ENCODE data around the gene COP1.

COP1 gene

GRCh38 chr1:176174108-176174507 is 33.0 kb downstream of the COP1 start:
- peaks cover 32% of the 10 kb centered on the region for H3K4me1 Mint-ChIP-seq

GRCh38 chr1:176172215-176172614 is 34.9 kb downstream of the COP1 start:
- Mint-ChIP-seq H3K27ac (no peak overlapping the region), H3K36me3 (peaks cover 70% of the 10 kb centered on the region), H3K4me1 (peaks cover 17% of the 10 kb centered on the region), H3K9me3 (no peaks in the 10 kb centered on the region), H3K4me3 (no peak overlapping the region)
- no peak for ATAC-seq
- no peak for DNase-seq (ENCODE audit: low spot score in 2 of 2)

More at GRCh38 chr1:176174108-176174507, 33.0 kb downstream of the COP1 start:
- DNase-seq (ENCODE audit: low spot score in 2 of 2), result no peak
- no peak overlapping the region for H3K27ac Mint-ChIP-seq
- peaks cover 88% of the 10 kb centered on the region for H3K36me3 Mint-ChIP-seq
- no peak for ATAC-seq
- H3K9me3 Mint-ChIP-seq, result no peaks in the 10 kb centered on the region
- H3K4me3 Mint-ChIP-seq, result no peak overlapping the region

- no peak for DNase-seq (ENCODE audit: low spot score in 2 of 2)
- no peak for ATAC-seq
- H3K4me1 Mint-ChIP-seq, result peaks cover 29% of the 10 kb centered on the region
- H3K9me3 Mint-ChIP-seq, result no peaks in the 10 kb centered on the region
- no peak overlapping the region for H3K27ac Mint-ChIP-seq
- H3K36me3 Mint-ChIP-seq, result peaks cover 47% of the 10 kb centered on the region
- H3K4me3 Mint-ChIP-seq, result no peak overlapping the region
Measured at GRCh38 chr1:176167210-176167609, 39.9 kb downstream of the COP1 start.

- DNase-seq (ENCODE audit: low spot score in 2 of 2) (no peak), ATAC-seq (no peak)
- Mint-ChIP-seq H3K36me3 (peaks cover 46% of the 10 kb centered on the region), H3K27ac (no peak overlapping the region), H3K4me3 (no peak overlapping the region), H3K9me3 (no peaks in the 10 kb centered on the region), H3K4me1 (peaks cover 30% of the 10 kb centered on the region)
Measured at GRCh38 chr1:176165573-176165972, 41.5 kb downstream of the COP1 start.

- peaks cover 49% of the 10 kb centered on the region for H3K36me3 Mint-ChIP-seq
- peaks cover under 1% of the 10 kb centered on the region for H3K9me3 Mint-ChIP-seq
- DNase-seq (ENCODE audit: low spot score in 2 of 2) (peak in 1 of 2 donors; percentile 53), ATAC-seq (peak; percentile 98)
- H3K4me1 Mint-ChIP-seq, result peaks cover 43% of the 10 kb centered on the region
- peak overlapping the region; percentile 48 for H3K27ac Mint-ChIP-seq
- H3K4me3 Mint-ChIP-seq, result no peak overlapping the region
Measured at GRCh38 chr1:176164014-176164678, 42.9 kb downstream of the COP1 start.

- ATAC-seq, result peak; percentile 50
- peak overlapping the region; percentile 75 for H3K27ac Mint-ChIP-seq
- H3K36me3 Mint-ChIP-seq, result peaks cover 77% of the 10 kb centered on the region
- peaks cover 12% of the 10 kb centered on the region for H3K9me3 Mint-ChIP-seq
- no peak for DNase-seq (ENCODE audit: low spot score in 2 of 2)
- H3K4me3 Mint-ChIP-seq, result no peak overlapping the region
- peaks cover 33% of the 10 kb centered on the region for H3K4me1 Mint-ChIP-seq
Measured at GRCh38 chr1:176159993-176160392, 47.1 kb downstream of the COP1 start.

GRCh38 chr1:176157995-176158394 is 49.1 kb downstream of the COP1 start:
- Mint-ChIP-seq H3K4me1 (peaks cover 23% of the 10 kb centered on the region), H3K36me3 (peaks cover 77% of the 10 kb centered on the region), H3K9me3 (peaks cover 14% of the 10 kb centered on the region), H3K4me3 (no peak overlapping the region), H3K27ac (no peak overlapping the region)
- DNase-seq (ENCODE audit: low spot score in 2 of 2), result no peak
- no peak for ATAC-seq

GRCh38 chr1:176149939-176150807 is 56.9 kb downstream of the COP1 start:
- Mint-ChIP-seq H3K27ac (no peak overlapping the region), H3K4me1 (peaks cover 6% of the 10 kb centered on the region), H3K9me3 (peaks cover 5% of the 10 kb centered on the region), H3K4me3 (no peak overlapping the region), H3K36me3 (peaks cover 58% of the 10 kb centered on the region)
- DNase-seq (ENCODE audit: low spot score in 2 of 2) (no peak), ATAC-seq (no peak)

GRCh38 chr1:176144526-176144925 is 62.6 kb downstream of the COP1 start:
- DNase-seq (ENCODE audit: low spot score in 2 of 2), result no peak
- no peak overlapping the region for H3K4me3 Mint-ChIP-seq
- H3K9me3 Mint-ChIP-seq, result peaks cover 5% of the 10 kb centered on the region
- no peak overlapping the region for H3K27ac Mint-ChIP-seq
- peaks cover 23% of the 10 kb centered on the region for H3K4me1 Mint-ChIP-seq
- H3K36me3 Mint-ChIP-seq, result peaks cover 27% of the 10 kb centered on the region
- ATAC-seq, result no peak

- H3K27ac Mint-ChIP-seq, result no peak overlapping the region
- DNase-seq (ENCODE audit: low spot score in 2 of 2), result no peak
- peaks cover 21% of the 10 kb centered on the region for H3K36me3 Mint-ChIP-seq
- no peak overlapping the region for H3K4me3 Mint-ChIP-seq
- no peak for ATAC-seq
- H3K4me1 Mint-ChIP-seq, result peaks cover 32% of the 10 kb centered on the region
- H3K9me3 Mint-ChIP-seq, result peaks cover 5% of the 10 kb centered on the region
Measured at GRCh38 chr1:176142973-176143372, 64.1 kb downstream of the COP1 start.

- ATAC-seq, result no peak
- Mint-ChIP-seq H3K4me3 (no peak overlapping the region), H3K36me3 (peaks cover 9% of the 10 kb centered on the region), H3K4me1 (peaks cover 36% of the 10 kb centered on the region), H3K9me3 (peaks cover 5% of the 10 kb centered on the region), H3K27ac (no peak overlapping the region)
- DNase-seq (ENCODE audit: low spot score in 2 of 2), result no peak
Measured at GRCh38 chr1:176141449-176141848, 65.6 kb downstream of the COP1 start.

GRCh38 chr1:176136891-176137290 is 70.2 kb downstream of the COP1 start:
- peaks cover 19% of the 10 kb centered on the region for H3K4me1 Mint-ChIP-seq

GRCh38 chr1:176134666-176135065 is 72.4 kb downstream of the COP1 start:
- DNase-seq (ENCODE audit: low spot score in 2 of 2) (no peak), ATAC-seq (no peak)
- no peaks in the 10 kb centered on the region for H3K9me3 Mint-ChIP-seq
- H3K36me3 Mint-ChIP-seq, result peaks cover 26% of the 10 kb centered on the region
- no peak overlapping the region for H3K4me3 Mint-ChIP-seq
- no peak overlapping the region for H3K27ac Mint-ChIP-seq
- peaks cover 13% of the 10 kb centered on the region for H3K4me1 Mint-ChIP-seq

More at GRCh38 chr1:176136891-176137290, 70.2 kb downstream of the COP1 start:
- H3K4me3 Mint-ChIP-seq, result no peak overlapping the region
- DNase-seq (ENCODE audit: low spot score in 2 of 2), result no peak
- H3K27ac Mint-ChIP-seq, result no peak overlapping the region
- no peak for ATAC-seq
- H3K36me3 Mint-ChIP-seq, result peaks cover 26% of the 10 kb centered on the region
- no peaks in the 10 kb centered on the region for H3K9me3 Mint-ChIP-seq

GRCh38 chr1:176122282-176122681 is 84.8 kb downstream of the COP1 start:
- Mint-ChIP-seq H3K9me3 (peaks cover 9% of the 10 kb centered on the region), H3K4me3 (no peak overlapping the region), H3K36me3 (peaks cover 14% of the 10 kb centered on the region), H3K4me1 (no peaks in the 10 kb centered on the region), H3K27ac (no peak overlapping the region)
- DNase-seq (ENCODE audit: low spot score in 2 of 2) (no peak), ATAC-seq (no peak)

- DNase-seq (ENCODE audit: low spot score in 2 of 2), result no peak
- Mint-ChIP-seq H3K27ac (no peak overlapping the region), H3K36me3 (peaks cover 26% of the 10 kb centered on the region)
Measured at GRCh38 chr1:176119549-176119948, 87.5 kb downstream of the COP1 start.

GRCh38 chr1:176118985-176119384 is 88.1 kb downstream of the COP1 start:
- H3K4me3 Mint-ChIP-seq, result no peak overlapping the region
- peaks cover 3% of the 10 kb centered on the region for H3K9me3 Mint-ChIP-seq
- no peak for ATAC-seq
- peaks cover 1% of the 10 kb centered on the region for H3K4me1 Mint-ChIP-seq
- H3K36me3 Mint-ChIP-seq, result peaks cover 29% of the 10 kb centered on the region
- DNase-seq (ENCODE audit: low spot score in 2 of 2), result no peak
- no peak overlapping the region for H3K27ac Mint-ChIP-seq

More at GRCh38 chr1:176119549-176119948, 87.5 kb downstream of the COP1 start:
- Mint-ChIP-seq H3K9me3 (peaks cover 7% of the 10 kb centered on the region), H3K4me3 (no peak overlapping the region), H3K4me1 (no peaks in the 10 kb centered on the region)
- ATAC-seq, result peak; percentile 60

Measured in stimulated activated effector memory CD8-positive, alpha-beta T cell treated with anti-CD3 and anti-CD28 coated beads, Interleukin-12 subunit alpha, Interleukin-12 subunit beta, amount 100 ng/mL, for 72 hours (primary cell).